Measurements from ENCODE around the gene CTDSP2. TPM values are rescaled to one million over a fixed set of nuclear protein-coding genes. Genes with fewer than 3 reads are reported as not detected.
"Not testable (repeated sequence)": the region's sequence is repeated elsewhere in the genome, so short reads cannot be mapped to it uniquely, and the experiment has no call there.

Gene CTDSP2
- total RNA-seq, 1 donor from 2014 or later = 171 TPM

DNA sequence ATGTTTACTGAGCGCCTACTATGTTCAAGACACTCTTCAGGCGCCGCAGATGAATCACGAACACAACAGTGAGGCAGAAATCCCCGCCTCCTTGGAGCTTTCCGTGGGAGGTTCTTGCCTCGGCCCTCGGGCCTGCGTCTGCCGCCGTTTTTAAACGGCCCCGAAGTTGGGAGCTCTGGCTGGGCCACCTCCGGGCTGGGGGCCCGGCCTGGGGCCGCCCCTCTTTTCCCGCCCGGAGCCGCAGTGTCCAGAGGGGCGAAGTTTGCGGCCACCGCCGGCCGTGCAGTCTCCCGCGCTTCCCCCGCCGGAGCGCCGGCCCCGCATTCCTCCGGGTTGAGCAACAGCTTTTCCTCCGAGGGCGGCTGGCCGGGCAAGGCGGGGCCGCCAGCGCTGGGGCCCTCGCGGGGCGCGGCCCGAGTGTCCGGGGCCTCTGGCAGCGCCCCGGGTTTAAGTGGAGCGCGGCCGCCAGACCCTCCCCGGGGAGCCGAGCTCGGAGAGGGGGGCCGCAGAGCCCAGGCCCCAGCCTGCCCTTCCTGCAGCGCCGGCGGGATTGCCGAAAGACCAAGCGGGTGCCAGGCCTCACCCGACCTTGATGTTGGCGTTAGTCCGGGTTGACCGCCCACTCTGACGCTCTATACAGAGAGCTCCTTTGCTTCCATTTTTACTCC lies 18.7 kb upstream of the CTDSP2 start:
- Mint-ChIP-seq H3K4me3 (ENCODE audit: unreplicated experiment) (peak overlapping the region; percentile 62), H3K27me3 (ENCODE audit: unreplicated experiment) (no peaks in the 10 kb centered on the region), H3K27ac (ENCODE audit: unreplicated experiment) (peak overlapping the region; percentile 92), H3K4me1 (ENCODE audit: unreplicated experiment) (peaks cover 32% of the 10 kb centered on the region), H3K9me3 (ENCODE audit: unreplicated experiment) (no peaks in the 10 kb centered on the region), H3K36me3 (ENCODE audit: unreplicated experiment) (no peaks in the 10 kb centered on the region)
- peak; percentile 87 for DNase-seq (ENCODE audit: extremely low spot score, unreplicated experiment)
- TF ChIP-seq, protein P1, sequence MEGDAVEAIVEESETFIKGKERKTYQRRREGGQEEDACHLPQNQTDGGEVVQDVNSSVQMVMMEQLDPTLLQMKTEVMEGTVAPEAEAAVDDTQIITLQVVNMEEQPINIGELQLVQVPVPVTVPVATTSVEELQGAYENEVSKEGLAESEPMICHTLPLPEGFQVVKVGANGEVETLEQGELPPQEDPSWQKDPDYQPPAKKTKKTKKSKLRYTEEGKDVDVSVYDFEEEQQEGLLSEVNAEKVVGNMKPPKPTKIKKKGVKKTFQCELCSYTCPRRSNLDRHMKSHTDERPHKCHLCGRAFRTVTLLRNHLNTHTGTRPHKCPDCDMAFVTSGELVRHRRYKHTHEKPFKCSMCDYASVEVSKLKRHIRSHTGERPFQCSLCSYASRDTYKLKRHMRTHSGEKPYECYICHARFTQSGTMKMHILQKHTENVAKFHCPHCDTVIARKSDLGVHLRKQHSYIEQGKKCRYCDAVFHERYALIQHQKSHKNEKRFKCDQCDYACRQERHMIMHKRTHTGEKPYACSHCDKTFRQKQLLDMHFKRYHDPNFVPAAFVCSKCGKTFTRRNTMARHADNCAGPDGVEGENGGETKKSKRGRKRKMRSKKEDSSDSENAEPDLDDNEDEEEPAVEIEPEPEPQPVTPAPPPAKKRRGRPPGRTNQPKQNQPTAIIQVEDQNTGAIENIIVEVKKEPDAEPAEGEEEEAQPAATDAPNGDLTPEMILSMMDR (IDR thresholded peaks at IDR 0.05) = no peak

DNA sequence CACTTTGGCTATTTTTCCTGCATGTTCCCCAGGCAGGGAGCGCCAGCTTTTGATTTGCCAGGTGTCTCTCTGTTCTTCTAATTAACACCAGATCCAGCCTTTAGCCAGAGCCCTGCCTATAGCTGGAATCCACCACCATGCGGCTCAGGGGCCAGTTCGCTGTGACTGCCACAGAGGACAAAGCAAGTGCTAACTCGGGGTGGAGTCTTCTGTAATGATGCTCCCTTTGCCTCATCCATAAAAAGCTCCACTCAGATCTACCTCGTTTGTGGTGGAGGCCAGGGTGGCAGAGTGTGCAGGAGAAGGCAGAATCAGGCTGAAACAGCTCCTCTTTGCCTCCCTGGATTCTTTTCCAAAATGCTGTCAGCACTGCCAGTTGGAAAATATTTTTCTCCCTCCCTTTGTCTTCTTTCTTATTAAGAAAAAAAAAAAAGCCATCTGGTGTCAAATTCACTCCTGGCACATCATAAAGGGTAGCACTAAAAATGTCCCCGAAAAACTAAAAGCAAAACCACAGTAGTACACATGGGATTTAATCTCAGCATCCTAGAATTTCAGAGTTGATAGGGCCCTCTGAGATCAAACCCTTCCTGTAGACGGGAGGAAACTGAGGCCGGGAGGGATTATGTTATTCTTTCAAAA lies 18.0 kb upstream of the CTDSP2 start:
- Mint-ChIP-seq H3K4me3 (ENCODE audit: unreplicated experiment) (peak overlapping the region; percentile 62), H3K36me3 (ENCODE audit: unreplicated experiment) (no peaks in the 10 kb centered on the region), H3K9me3 (ENCODE audit: unreplicated experiment) (no peaks in the 10 kb centered on the region), H3K27ac (ENCODE audit: unreplicated experiment) (peak overlapping the region; percentile 92), H3K4me1 (ENCODE audit: unreplicated experiment) (peaks cover 32% of the 10 kb centered on the region), H3K27me3 (ENCODE audit: unreplicated experiment) (no peaks in the 10 kb centered on the region)
- DNase-seq (ENCODE audit: extremely low spot score, unreplicated experiment) = no peak
- TF ChIP-seq, protein P1 (IDR thresholded peaks at IDR 0.05) = peak; percentile 10

DNA sequence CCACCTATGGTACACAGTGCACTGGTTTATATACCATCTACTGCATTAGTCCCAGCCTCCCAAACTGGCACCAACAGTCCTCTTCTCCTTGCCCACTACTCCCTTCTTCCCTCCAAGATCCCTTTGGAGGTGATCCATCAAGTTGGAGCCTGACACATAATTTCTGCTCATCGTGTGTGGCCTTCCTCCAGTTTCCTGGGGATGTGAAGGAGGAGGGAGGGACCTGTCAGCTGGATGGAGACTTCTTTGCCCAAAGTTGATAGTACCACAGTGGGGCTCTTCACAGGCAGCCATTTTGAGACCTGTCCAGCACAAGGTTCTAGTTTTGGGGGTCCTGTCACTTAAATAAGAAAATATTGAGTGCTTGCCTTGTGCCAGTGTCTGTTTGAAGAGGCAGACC lies 17.1 kb upstream of the CTDSP2 start:
- Mint-ChIP-seq H3K36me3 (ENCODE audit: unreplicated experiment) (no peaks in the 10 kb centered on the region), H3K9me3 (ENCODE audit: unreplicated experiment) (no peaks in the 10 kb centered on the region), H3K27me3 (ENCODE audit: unreplicated experiment) (peaks cover 7% of the 10 kb centered on the region), H3K27ac (ENCODE audit: unreplicated experiment) (peak overlapping the region; percentile 92), H3K4me3 (ENCODE audit: unreplicated experiment) (no peak overlapping the region), H3K4me1 (ENCODE audit: unreplicated experiment) (peaks cover 24% of the 10 kb centered on the region)
- no peak for DNase-seq (ENCODE audit: extremely low spot score, unreplicated experiment)
- TF ChIP-seq, protein P1 (IDR thresholded peaks at IDR 0.05) = no peak

DNA sequence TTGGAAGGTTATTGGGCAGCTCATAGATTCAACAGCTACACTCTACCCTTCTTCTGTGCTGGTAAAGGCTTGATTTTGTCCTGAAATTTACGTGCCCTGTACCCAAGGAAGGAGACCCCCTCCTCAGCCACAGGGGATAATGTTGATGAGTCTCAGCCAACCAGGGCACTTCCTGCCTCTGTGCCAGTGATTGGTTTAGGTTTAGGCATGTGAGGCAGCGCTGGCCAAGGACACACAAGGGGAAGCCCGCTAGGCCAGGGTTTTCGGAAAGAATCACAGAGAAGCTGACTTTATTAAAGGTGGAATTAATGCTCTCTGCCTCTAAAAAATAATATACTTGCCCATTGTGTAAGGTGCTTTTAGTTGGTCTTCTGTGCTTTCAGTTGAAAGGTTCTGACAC lies 15.4 kb upstream of the CTDSP2 start:
- H3K9me3 Mint-ChIP-seq (ENCODE audit: unreplicated experiment) = no peaks in the 10 kb centered on the region
- TF ChIP-seq, protein P1 (IDR thresholded peaks at IDR 0.05) = no peak
- H3K36me3 Mint-ChIP-seq (ENCODE audit: unreplicated experiment) = no peaks in the 10 kb centered on the region
- H3K27me3 Mint-ChIP-seq (ENCODE audit: unreplicated experiment) = peaks cover 7% of the 10 kb centered on the region
- peaks cover 17% of the 10 kb centered on the region for H3K4me1 Mint-ChIP-seq (ENCODE audit: unreplicated experiment)
- no peak overlapping the region for H3K27ac Mint-ChIP-seq (ENCODE audit: unreplicated experiment)
- no peak for DNase-seq (ENCODE audit: extremely low spot score, unreplicated experiment)
- H3K4me3 Mint-ChIP-seq (ENCODE audit: unreplicated experiment) = no peak overlapping the region

DNA sequence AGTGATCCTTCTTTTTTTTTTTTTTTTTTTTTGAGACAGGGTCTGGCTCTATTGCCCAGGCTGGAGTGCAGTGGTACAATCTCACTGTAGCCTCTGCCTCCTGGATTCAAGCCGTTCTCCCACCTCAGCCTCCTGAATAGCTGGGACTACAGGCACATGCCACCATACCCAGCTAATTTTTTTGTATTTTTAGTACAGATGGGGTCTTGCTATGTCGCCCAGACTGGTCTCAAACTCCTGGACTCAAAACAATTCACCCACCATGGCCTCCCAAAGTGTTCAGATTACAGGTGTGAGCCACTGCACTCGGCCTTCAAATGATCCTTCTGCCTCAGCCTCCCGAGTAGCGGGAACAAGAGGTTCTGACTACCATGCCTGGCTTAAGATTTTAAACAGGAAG lies 14.4 kb upstream of the CTDSP2 start:
- H3K27me3 Mint-ChIP-seq (ENCODE audit: unreplicated experiment) = peaks cover 13% of the 10 kb centered on the region
- not testable (repeated sequence) for DNase-seq (ENCODE audit: extremely low spot score, unreplicated experiment); H3K27ac Mint-ChIP-seq (ENCODE audit: unreplicated experiment); H3K9me3 Mint-ChIP-seq (ENCODE audit: unreplicated experiment); H3K36me3 Mint-ChIP-seq (ENCODE audit: unreplicated experiment); H3K4me3 Mint-ChIP-seq (ENCODE audit: unreplicated experiment)
- H3K4me1 Mint-ChIP-seq (ENCODE audit: unreplicated experiment) = peaks cover 17% of the 10 kb centered on the region
